ENCODE measurements around the gene EPHB1. TPM values are rescaled to one million over a fixed set of nuclear protein-coding genes. Genes with fewer than 3 reads are reported as not detected.
"Not testable (repeated sequence)": the region's sequence is repeated elsewhere in the genome, so short reads cannot be mapped to it uniquely, and the experiment has no call there.

EPHB1 gene
- total and polyA plus RNA-seq, 2 experiments from 2014 or later: 0.43 to 0.81 TPM

DNA sequence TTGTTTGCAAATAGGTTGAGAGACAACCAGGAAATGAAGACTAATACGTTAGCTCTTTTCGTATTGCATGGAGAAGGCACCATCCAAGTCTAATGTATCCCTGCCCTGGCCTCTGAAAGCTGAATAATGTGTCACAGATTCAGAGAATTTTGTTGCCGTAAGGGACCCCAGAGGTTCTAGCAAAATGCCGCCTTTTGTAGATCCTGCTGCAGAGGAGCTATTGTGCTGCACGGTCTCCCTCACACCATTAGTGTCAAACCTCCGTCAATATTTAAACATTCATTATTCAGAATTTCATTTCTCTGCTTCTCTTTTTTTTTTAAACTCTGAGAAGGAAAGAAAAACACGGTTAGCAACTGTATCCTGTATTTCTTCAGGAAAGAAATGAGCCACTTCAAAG is 238.7 kb downstream of the EPHB1 start:
- Histone ChIP-seq H3K9me3 (ENCODE audit: low read depth) (no peaks in the 10 kb centered on the region), H3K9me2 (ENCODE audit: insufficient read depth) (no peaks in the 10 kb centered on the region), H3F3A (ENCODE audit: insufficient read depth) (no peaks in the 10 kb centered on the region), H3K27me3 (replicated peaks; ENCODE audit: insufficient read depth) (peaks cover 8% of the 10 kb centered on the region; the same call in 1 of the 2 replicates), H3K27ac (no peak overlapping the region), H3K9ac (no peak overlapping the region), H3K36me3 (ENCODE audit: low read depth) (no peaks in the 10 kb centered on the region), H3K4me1 (ENCODE audit: insufficient read depth) (no peaks in the 10 kb centered on the region), H3K4me2 (ENCODE audit: unreplicated experiment) (no peak overlapping the region), H3K4me3 (no peak overlapping the region), H2AFZ (no peak overlapping the region), H4K20me1 (ENCODE audit: insufficient read depth) (no peaks in the 10 kb centered on the region), H3K79me2 (ENCODE audit: insufficient read depth) (no peaks in the 10 kb centered on the region)
- 77 to 79% methylated on average over 7 of the region's 7 CpGs for WGBS, 2 experiments (ENCODE audit: low coverage in 1 of 2, low lambda C conversion rate in 2 of 2, missing lambda C conversion rate in 2 of 2)
- no peak for DNase-seq
- in situ Hi-C loops (cut with MboI): no loop called here
- no peak for TF ChIP-seq EZH2 (IDR thresholded peaks at IDR 0.05; ENCODE audit: insufficient read depth, poor library complexity, severe bottlenecking)
- TF ChIP-seq EZH2phosphoT487 (IDR thresholded peaks at IDR 0.05; ENCODE audit: insufficient read depth, low read depth): no peak

DNA sequence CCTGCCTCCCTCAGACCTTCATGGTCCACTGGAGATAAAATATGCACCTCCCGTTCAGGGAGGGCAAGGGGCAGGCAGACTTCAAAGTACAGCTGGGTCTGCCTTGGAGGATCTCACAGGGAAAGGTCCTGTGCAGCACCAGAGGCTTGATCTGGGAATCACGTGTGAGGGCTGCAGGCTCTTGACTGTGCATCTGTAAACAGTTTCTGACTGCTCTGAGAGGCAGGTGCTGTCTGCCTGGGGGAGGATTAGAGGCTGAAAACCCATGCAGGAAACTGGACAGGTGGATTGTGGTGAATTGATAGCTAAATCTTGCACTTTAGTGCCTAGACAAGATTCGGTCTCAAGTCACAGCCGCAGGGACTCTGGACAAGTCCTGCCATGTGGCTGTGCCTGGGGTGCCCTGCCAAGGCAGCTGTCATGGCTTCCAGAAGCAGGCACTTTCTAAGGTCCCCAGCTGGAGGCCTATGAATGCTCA is 239.3 kb downstream of the EPHB1 start:
- Histone ChIP-seq H3K9ac (no peak overlapping the region), H3K4me3 (no peak overlapping the region), H3K4me1 (ENCODE audit: insufficient read depth) (no peaks in the 10 kb centered on the region), H3K9me3 (ENCODE audit: low read depth) (no peaks in the 10 kb centered on the region), H3K79me2 (ENCODE audit: insufficient read depth) (no peaks in the 10 kb centered on the region), H3K36me3 (ENCODE audit: low read depth) (no peaks in the 10 kb centered on the region), H4K20me1 (ENCODE audit: insufficient read depth) (no peaks in the 10 kb centered on the region), H3F3A (ENCODE audit: insufficient read depth) (no peaks in the 10 kb centered on the region), H3K4me2 (ENCODE audit: unreplicated experiment) (no peak overlapping the region), H3K27me3 (replicated peaks; ENCODE audit: insufficient read depth) (peaks cover 8% of the 10 kb centered on the region; the same call in 1 of the 2 replicates), H3K27ac (no peak overlapping the region), H3K9me2 (ENCODE audit: insufficient read depth) (no peaks in the 10 kb centered on the region), H2AFZ (no peak overlapping the region)
- WGBS, 2 experiments (ENCODE audit: low coverage in 1 of 2, low lambda C conversion rate in 2 of 2, missing lambda C conversion rate in 2 of 2): 37 to 38% methylated on average over 4 of the region's 4 CpGs
- no peak for DNase-seq
- in situ Hi-C loops (cut with MboI): no loop called here
- TF ChIP-seq EZH2 (IDR thresholded peaks at IDR 0.05; ENCODE audit: insufficient read depth, poor library complexity, severe bottlenecking): no peak
- TF ChIP-seq EZH2phosphoT487 (IDR thresholded peaks at IDR 0.05; ENCODE audit: insufficient read depth, low read depth): no peak

DNA sequence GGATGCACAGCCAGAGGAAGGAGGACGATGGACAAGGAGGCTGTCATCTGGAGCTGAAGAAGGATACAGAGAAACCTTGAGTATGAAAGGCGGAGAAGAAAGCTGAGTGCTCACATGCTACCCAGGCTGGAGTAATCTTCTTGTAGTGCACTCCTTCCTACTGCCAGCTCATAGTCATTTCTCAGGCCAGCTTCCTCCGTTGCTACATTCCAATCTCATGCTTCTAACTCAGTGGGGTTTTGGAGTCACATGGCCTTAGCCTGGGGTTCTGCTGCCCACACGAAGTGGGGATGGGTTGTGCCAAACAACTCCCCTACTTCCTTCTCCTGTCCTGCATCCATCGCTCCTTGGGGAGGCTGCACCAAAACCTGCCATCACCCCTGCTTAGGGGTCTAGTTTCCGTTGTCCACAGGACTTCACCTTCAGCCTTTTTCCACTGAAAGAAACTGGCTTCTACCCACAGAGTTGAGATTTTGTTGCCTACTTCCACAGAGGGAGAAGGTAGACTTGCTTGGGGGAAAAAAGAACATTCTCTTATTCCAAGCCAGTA is 239.9 kb downstream of the EPHB1 start:
- Histone ChIP-seq H3F3A (ENCODE audit: insufficient read depth) (no peaks in the 10 kb centered on the region), H3K4me2 (ENCODE audit: unreplicated experiment) (no peak overlapping the region), H3K9me2 (ENCODE audit: insufficient read depth) (no peaks in the 10 kb centered on the region), H3K4me3 (no peak overlapping the region), H3K4me1 (ENCODE audit: insufficient read depth) (no peaks in the 10 kb centered on the region), H3K36me3 (ENCODE audit: low read depth) (no peaks in the 10 kb centered on the region), H3K27ac (no peak overlapping the region), H3K9me3 (ENCODE audit: low read depth) (no peaks in the 10 kb centered on the region), H4K20me1 (ENCODE audit: insufficient read depth) (no peaks in the 10 kb centered on the region), H3K79me2 (ENCODE audit: insufficient read depth) (no peaks in the 10 kb centered on the region), H3K9ac (no peak overlapping the region), H2AFZ (no peak overlapping the region), H3K27me3 (replicated peaks; ENCODE audit: insufficient read depth) (peaks cover 8% of the 10 kb centered on the region; the same call in 1 of the 2 replicates)
- 47 to 57% methylated on average over 6 of the region's 6 CpGs for WGBS, 2 experiments (ENCODE audit: low coverage in 1 of 2, low lambda C conversion rate in 2 of 2, missing lambda C conversion rate in 2 of 2)
- peak; percentile 26 for DNase-seq
- TF ChIP-seq EZH2 (IDR thresholded peaks at IDR 0.05; ENCODE audit: insufficient read depth, poor library complexity, severe bottlenecking) (no peak), EZH2phosphoT487 (IDR thresholded peaks at IDR 0.05; ENCODE audit: insufficient read depth, low read depth) (no peak)
- in situ Hi-C loops (cut with MboI): no loop called here

DNA sequence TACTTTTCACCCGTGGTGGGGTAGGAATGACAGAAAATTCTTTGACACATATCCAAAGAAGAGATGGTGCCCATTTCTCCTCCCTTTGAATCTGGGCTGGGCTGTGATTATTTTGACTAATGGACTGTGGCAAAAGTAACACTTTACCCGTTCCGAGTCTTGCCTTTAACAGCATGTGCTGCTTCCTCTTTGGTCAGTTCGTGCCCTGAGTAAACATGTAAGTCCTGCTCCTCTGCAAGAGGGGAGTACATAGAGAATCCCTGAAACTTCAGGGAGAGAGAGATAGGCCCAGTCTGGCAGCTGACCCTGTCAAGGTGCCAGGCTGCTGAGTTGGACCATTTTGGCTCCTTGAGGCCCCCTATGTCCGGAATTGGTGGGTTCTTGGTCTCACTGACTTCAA is 243.1 kb downstream of the EPHB1 start:
- TF ChIP-seq EZH2phosphoT487 (IDR thresholded peaks at IDR 0.05; ENCODE audit: insufficient read depth, low read depth) (no peak), EZH2 (IDR thresholded peaks at IDR 0.05; ENCODE audit: insufficient read depth, poor library complexity, severe bottlenecking) (no peak)
- H4K20me1 ChIP-seq (ENCODE audit: insufficient read depth): no peaks in the 10 kb centered on the region
- no peak overlapping the region for H3K4me3 ChIP-seq
- no peaks in the 10 kb centered on the region for H3K27me3 ChIP-seq (replicated peaks; ENCODE audit: insufficient read depth)
- H2AFZ ChIP-seq: no peak overlapping the region
- H3K79me2 ChIP-seq (ENCODE audit: insufficient read depth): no peaks in the 10 kb centered on the region
- H3K9ac ChIP-seq: no peak overlapping the region
- DNase-seq: no peak
- in situ Hi-C loops (cut with MboI): no loop called here
- H3K9me3 ChIP-seq (ENCODE audit: low read depth): no peaks in the 10 kb centered on the region
- no peak overlapping the region for H3K27ac ChIP-seq
- H3K9me2 ChIP-seq (ENCODE audit: insufficient read depth): no peaks in the 10 kb centered on the region
- no peaks in the 10 kb centered on the region for H3F3A ChIP-seq (ENCODE audit: insufficient read depth)
- 56 to 66% methylated on average over 5 of the region's 5 CpGs for WGBS, 2 experiments (ENCODE audit: low coverage in 1 of 2, low lambda C conversion rate in 2 of 2, missing lambda C conversion rate in 2 of 2)
- H3K36me3 ChIP-seq (ENCODE audit: low read depth): no peaks in the 10 kb centered on the region
- H3K4me1 ChIP-seq (ENCODE audit: insufficient read depth): no peaks in the 10 kb centered on the region
- H3K4me2 ChIP-seq (ENCODE audit: unreplicated experiment): no peak overlapping the region

DNA sequence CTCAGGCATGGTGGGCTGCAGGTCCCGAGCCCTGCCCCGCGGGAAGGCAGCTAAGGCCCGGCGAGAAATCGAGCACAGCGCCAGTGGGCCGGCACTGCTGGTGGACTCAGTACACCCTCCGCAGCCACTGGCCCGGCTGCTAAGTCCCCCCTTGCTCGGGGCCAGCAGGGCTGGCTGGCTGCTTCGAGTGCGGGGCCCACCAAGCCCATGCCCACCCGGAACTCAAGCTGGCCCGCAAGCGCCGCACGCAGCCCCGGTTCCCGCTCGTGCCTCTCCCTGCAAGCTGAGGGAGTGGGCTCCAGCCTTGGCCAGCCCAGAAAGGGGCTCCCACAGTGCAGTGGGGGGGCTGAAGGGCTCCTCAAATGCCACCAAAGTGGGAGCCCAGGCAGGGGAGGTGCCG is 244.5 kb downstream of the EPHB1 start:
- 86% methylated on average over 19 to 22 of the region's 22 CpGs for WGBS, 2 experiments (ENCODE audit: low coverage in 1 of 2, low lambda C conversion rate in 2 of 2, missing lambda C conversion rate in 2 of 2)
- H3K4me3 ChIP-seq; H3K27me3 ChIP-seq (replicated peaks; ENCODE audit: insufficient read depth); H4K20me1 ChIP-seq (ENCODE audit: insufficient read depth); H3F3A ChIP-seq (ENCODE audit: insufficient read depth); H3K27ac ChIP-seq; DNase-seq; H3K4me1 ChIP-seq (ENCODE audit: insufficient read depth); H3K79me2 ChIP-seq (ENCODE audit: insufficient read depth); H3K9me2 ChIP-seq (ENCODE audit: insufficient read depth); H3K9me3 ChIP-seq (ENCODE audit: low read depth); H3K36me3 ChIP-seq (ENCODE audit: low read depth); in situ Hi-C loops (cut with MboI); H3K4me2 ChIP-seq (ENCODE audit: unreplicated experiment); H2AFZ ChIP-seq; H3K9ac ChIP-seq: not testable (repeated sequence)
